NCI-H2196 treated with DMSO at 0.1 percent for 48 hours (cell line): ENCODE data around the gene RBM6.
A peak's percentile ranks its signal among the peaks of the same experiment; 100 is the strongest.
"Not testable (repeated sequence)": the region's sequence is repeated elsewhere in the genome, so short reads cannot be mapped to it uniquely, and the experiment has no call there.

Experiments used
- DNase-seq: peaks from one replicate; lab custom pipeline; 2025; ENCODE audit not compliant: unreplicated experiment; lab: John Stamatoyannopoulos, UW

The RBM6 gene

GRCh38 chr3:50084951-50085350 lies 145.0 kb downstream of the RBM6 start:
- not testable (repeated sequence) for DNase-seq

DNA sequence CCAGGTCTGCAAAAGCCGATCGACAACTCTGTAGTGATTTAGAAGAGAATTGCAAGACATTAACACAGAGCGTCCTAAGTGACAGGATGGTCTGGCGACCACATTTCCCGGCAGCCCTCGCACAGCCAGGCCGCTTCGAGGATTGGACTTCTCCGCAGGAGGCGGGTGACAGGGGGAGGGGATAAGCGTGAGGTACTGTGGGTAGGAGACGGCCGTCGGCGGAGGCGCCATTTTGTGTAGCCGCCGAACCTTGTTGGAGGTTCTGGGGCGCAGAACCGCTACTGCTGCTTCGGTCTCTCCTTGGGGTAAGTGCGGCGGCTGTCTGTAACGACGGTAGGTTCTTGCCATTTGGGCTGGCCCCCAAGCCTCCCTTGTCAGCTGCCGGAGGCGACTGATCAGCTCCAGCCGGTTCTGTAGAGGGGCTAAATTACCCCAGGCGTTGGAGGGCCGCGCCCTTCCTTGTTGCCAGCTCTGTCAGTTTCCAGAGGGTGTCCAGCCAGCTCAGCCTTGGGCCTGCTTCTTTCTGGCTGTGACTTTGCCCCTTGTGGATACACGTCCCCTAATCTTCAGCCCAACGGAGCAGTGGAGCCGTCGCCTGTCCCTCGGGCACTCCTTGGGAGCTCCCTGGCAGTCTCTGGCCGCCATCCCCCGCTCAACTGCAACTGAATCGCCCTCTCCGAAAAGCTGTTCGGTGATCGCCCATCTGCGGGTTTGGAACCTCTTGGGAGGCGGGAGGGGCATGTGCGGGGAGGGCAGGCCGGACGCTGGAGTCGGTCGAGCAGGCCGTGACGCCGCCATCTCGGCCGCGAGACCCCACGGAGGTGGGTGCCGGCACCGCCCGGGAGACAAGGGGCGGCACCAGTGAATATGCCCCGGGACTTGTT lies 149.0 kb downstream of the RBM6 start, which contains the start of gene RBM5:
RBM5 (plus strand) TSS at position 195 of the 884 bp plus-strand sequence. CDS start 1,516 bp downstream, outside the sequence.
- DNase-seq, result peak; percentile 51

- DNase-seq, result no peak
These were observed 149.6 kb downstream of the RBM6 start for GRCh38 chr3:50089609-50089945.

GRCh38 chr3:50090984-50091383 lies 151.0 kb downstream of the RBM6 start:
- DNase-seq, result no peak

DNA sequence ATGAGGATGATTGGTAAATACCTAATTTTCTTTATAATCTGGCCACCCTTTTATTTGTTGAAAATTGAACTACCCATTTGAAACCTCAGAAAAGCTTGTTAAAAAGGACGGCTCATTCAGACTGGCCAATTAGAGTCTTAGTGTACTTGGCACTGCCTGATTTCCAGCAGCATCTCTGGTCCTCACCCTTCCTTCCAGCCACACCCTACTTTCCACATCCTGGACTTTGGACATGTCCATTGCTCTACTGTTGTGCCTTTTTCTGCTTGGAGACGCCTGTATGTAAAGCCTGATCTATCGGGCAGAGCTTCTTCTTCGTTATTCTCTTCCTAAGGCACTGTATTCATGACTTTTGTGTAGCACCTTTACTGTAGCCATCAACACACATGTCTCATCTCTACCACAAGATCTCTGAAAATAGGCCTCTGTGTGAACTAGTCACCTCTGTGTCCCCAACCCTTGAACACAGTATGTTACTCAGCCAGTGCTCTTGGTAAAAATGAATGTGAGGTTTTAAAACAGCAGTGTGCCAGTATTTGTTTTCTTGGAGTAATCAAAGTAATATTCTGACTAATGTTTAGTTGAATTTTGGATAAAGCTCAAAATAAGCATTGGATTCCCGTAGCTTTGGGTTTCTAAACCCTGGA lies 155.5 kb downstream of the RBM6 start:
- no peak for DNase-seq

DNA sequence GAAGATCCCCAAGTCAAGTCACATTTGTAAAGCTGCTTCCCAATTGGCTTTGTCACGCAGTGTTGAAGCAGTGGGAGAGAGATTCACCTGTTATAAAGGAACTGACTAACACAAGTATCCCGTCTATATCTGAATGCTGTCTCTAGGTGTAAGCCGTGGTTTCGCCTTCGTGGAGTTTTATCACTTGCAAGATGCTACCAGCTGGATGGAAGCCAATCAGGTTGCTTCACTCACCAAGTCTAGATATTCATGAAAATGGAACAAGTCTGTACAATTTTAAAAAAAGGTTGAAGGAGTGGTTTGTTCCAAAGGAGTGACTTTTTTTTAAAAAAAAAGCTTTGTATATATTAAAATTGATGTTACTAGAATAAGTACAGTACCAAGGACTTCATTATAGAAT lies 160.4 kb downstream of the RBM6 start:
- DNase-seq, result no peak

GRCh38 chr3:50100956-50101845 lies 161.3 kb downstream of the RBM6 start:
- no peak for DNase-seq

DNA sequence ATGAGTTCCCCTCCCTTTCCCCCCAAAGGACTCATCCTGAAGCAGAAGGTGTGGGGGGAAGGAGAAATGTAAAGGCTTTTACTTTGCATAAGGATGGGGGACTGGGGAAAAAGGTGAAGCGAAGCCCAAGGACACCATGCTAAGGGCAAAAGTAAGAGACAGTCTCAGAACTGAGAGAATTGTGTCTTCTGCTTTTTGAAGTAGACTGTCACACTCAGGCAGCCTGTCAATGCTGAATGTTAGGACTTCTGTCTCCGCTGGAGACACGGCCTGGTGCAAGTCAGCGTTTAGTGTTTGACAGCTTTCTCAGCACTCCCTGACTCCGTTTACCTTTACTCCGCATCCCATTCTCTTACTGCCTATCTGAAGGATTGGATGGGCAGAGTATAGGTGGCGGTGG lies 162.6 kb downstream of the RBM6 start:
- DNase-seq, result no peak

DNA sequence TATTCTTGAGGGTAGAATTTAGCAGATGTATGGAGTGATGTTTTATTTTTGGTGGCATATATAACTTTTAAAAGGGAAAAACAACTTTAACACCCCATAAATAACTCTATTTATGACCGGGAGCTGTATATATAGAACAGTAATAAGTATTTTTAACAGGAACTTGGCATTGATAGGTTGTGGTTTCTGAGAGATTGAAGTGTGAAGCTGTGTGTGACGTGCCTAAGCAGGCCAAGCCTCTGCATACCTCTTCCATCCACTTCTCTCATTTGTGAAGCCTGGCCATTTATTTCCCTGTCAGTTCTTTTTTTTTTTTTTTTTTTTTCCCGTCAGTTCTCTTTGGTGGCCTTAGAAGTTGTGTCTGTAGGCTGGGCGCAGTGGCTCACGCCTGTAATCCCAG lies 171.8 kb downstream of the RBM6 start:
- no peak for DNase-seq

GRCh38 chr3:50112462-50112861 lies 172.5 kb downstream of the RBM6 start:
- peak; percentile 18 for DNase-seq

- DNase-seq, result no peak
These were observed 177.2 kb downstream of the RBM6 start for GRCh38 chr3:50117120-50117519.

DNA sequence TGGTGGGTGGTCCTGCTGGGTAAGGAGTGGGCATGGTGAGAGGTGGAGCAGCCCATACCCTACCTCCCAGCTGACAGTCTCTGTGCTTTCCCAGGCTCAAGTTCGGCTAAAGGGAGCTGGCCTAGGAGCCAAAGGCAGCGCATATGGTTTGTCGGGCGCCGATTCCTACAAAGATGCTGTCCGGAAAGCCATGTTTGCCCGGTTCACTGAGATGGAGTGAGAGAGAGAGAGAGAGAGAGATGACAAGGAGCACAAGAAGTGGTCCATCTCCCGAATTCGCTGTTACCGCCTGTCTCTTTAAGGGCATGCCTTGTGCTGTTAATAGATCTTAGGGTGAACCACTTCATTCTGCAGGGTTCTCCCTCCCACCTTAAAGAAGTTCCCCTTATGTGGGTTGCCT lies 178.3 kb downstream of the RBM6 start:
- DNase-seq, result no peak

DNA sequence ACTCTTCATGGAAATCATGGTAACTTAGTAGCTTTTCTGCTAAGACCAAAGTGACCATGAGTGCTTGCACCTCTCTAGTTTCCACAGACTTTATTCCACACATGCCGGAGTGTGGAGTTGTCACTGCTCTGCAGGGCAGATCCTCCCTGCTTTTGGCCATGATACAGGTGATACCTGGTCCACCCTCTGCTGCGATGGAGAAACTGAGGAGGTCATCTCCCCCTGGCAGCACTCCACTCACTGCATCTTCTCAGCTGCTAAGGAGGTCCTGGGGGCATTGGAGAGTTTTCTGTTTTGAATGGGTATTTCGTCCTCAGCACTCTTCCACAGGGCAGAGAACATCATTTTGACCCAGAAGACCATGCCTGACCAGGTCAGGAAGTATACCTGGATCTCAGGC lies 179.8 kb downstream of the RBM6 start:
- no peak for DNase-seq

- no peak for DNase-seq
These were observed 180.6 kb downstream of the RBM6 start for GRCh38 chr3:50120364-50121071.

DNA sequence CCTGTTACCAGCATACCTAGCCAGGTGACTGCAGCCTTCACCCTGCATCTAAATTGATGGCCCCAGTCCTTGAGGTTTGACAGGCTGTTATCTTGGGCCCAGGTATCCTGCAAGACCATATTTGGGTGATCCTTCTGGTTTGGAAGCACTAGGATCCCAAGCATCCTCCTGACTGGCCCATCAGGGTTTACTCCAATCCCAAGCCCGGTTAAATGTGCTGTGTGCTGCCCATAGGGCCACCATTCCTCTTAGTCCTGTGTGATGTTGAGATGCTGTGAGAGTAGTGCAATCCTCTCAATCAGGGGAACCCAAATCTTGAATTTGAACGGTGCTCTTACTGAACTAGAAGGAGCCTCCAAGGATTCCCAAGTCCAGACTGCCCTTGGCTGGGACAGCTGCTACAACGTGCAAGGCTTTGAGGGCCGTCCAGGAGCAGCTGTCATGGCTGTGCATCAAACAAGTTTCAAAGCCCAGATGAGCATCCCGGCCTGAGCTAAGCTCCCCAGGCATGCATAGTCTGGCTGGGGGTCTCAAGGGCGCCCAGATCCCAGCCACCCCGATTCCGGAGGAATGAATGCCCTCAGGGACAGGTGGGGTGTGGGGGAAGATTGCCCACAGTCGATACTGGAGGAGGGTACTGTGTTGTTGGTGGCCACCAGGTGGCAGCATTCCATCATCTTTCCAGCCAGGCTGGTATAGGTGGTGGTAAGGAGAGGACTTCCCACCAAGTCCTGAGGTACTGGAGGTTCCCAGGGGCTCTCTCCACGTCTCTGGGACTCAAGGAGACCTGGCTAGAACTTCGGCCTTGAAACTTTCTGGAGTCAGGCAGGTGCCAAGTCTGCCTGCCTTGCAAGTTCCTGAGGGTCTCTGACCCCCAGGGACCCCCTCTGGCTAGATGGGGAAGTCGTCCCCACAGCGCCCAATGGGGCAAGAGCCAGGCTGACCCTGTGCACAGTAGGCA lies 181.4 kb downstream of the RBM6 start:
- DNase-seq, result no peak

GRCh38 chr3:50122071-50122470 lies 182.1 kb downstream of the RBM6 start:
- no peak for DNase-seq

DNA sequence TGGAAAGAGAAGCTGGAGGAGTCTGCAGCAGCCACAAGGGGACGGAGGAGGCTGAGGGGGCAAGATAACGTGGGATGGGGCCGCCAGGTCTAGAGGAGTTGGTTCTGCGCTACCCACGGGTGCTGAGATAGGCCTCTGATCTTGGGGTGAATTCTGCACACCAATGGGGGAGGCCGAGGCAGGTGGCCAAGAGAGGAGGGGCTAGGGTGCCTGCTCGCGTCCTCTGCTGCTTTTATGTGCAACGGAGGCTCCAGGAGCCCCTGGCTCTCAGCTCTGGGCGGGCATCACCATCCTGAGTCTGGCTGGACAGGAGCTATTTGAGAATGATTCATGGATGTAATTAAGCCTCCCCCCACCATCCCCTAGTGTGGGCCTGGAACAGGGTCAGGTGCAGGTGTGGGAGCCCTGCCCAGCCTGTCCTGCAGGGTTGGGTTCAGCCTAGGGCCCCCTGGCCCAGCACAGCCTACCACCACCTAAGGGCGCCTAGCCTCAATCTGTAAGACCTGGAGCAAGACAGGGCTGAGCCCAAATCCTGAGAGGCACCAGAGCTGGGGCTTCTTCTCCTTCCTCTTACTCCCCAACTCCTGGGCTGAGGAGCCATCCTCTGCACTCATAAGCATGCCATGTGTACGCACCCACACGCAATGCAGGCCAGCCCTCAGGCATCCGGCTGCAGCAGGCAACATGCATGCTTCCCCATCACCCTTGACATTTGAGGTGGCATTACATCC lies 182.9 kb downstream of the RBM6 start:
- no peak for DNase-seq

DNA sequence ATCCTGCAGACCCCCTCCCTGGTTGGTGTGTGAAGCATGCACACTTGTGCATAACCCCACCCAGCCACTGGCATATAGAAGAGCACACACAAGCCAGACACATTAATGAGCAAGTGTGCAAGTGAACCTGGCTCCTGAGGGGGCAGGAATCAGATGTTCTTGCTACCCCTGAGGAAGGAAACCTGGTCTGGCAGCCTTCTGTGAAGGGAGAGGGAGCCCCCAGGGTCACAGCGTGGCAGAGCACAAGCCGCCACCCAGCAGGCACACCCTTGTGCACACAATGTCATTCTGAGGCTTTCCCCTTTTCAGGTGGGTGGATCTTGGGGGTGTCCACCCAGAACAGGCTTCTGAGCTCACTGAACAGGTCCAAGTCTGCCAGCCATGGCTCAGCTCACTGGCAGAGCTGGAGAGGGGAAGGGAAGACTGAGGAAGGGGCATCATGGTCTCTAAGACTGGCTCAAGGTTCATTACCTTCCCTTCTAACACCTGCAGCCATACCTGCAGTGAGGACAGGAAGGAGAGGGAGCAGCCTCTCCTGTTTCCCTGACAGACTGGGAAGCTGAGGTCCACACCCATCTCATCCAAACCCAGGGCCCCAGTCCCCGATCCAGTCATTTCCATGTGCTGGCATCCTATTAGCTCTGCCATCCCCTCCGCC lies 183.6 kb downstream of the RBM6 start:
- no peak for DNase-seq
